ENCODE data around the gene DARS1.

The DARS1 gene

DNA sequence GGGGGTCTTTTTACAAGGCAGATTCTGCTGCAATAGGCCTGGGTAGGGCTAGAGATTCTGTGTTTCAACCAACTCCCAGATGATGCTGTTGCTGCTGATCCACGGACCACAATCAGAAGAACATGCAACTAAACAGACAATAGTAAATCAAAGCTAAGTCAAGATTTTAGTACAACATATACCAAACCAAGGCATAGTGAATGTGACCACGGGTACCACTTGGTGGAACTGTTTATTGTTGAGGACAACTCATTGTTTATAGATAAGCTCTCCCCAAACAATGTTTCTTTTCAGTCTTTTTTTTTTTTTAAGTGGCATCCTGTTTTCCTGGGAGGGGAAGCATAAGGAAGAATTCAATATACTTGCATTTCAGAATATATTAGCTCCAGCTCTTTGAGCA is 36.0 kb upstream of the DARS1 start:
- Histone ChIP-seq H3K79me2 (ENCODE audit: insufficient read depth, low read length) (no peaks in the 10 kb centered on the region), H3K9ac (ENCODE audit: low read depth, low read length, poor library complexity, severe bottlenecking) (no peak overlapping the region), H3K36me3 (ENCODE audit: insufficient read depth, low read length) (no peaks in the 10 kb centered on the region), H2AFZ (ENCODE audit: low read length) (no peak overlapping the region), H3K9me3 (ENCODE audit: insufficient read depth, low read depth, low read length) (no peaks in the 10 kb centered on the region), H3K4me3 (ENCODE audit: low read length, poor library complexity, severe bottlenecking) (no peak overlapping the region), H3K4me1 (ENCODE audit: insufficient read depth, low read length, poor library complexity, severe bottlenecking) (peaks cover 51% of the 10 kb centered on the region), H3F3A (ENCODE audit: low read depth) (no peaks in the 10 kb centered on the region), H3K9me2 (replicated peaks; ENCODE audit: low read depth, low read length) (no peaks in the 10 kb centered on the region), H3K27me3 (ENCODE audit: insufficient read depth, low read length, poor library complexity, severe bottlenecking) (no peaks in the 10 kb centered on the region), H3K4me2 (ENCODE audit: low read depth, low read length, poor library complexity, severe bottlenecking) (no peak overlapping the region), H4K20me1 (ENCODE audit: insufficient read depth, low read length, poor library complexity, severe bottlenecking) (no peaks in the 10 kb centered on the region)
- TF ChIP-seq EZH2phosphoT487 (IDR thresholded peaks at IDR 0.05; ENCODE audit: borderline replicate concordance) = no peak
- no peak for TF ChIP-seq CTCF (conservative IDR thresholded peaks at IDR 0.05; ENCODE audit: low read length)

GRCh38 chr2:136020831-136021230 is 35.4 kb upstream of the DARS1 start:
- TF ChIP-seq CTCF (conservative IDR thresholded peaks at IDR 0.05; ENCODE audit: low read length) (no peak), EZH2phosphoT487 (IDR thresholded peaks at IDR 0.05; ENCODE audit: borderline replicate concordance) (no peak)
- no peaks in the 10 kb centered on the region for H3K9me2 ChIP-seq (replicated peaks; ENCODE audit: low read depth, low read length)
- H4K20me1 ChIP-seq (ENCODE audit: insufficient read depth, low read length, poor library complexity, severe bottlenecking) = no peaks in the 10 kb centered on the region
- no peak overlapping the region for H3K9ac ChIP-seq (ENCODE audit: low read depth, low read length, poor library complexity, severe bottlenecking)
- H3F3A ChIP-seq (ENCODE audit: low read depth) = no peaks in the 10 kb centered on the region
- H3K36me3 ChIP-seq (ENCODE audit: insufficient read depth, low read length) = no peaks in the 10 kb centered on the region
- no peak overlapping the region for H2AFZ ChIP-seq (ENCODE audit: low read length)
- no peaks in the 10 kb centered on the region for H3K27me3 ChIP-seq (ENCODE audit: insufficient read depth, low read length, poor library complexity, severe bottlenecking)
- H3K9me3 ChIP-seq (ENCODE audit: insufficient read depth, low read depth, low read length) = no peaks in the 10 kb centered on the region
- no peak overlapping the region for H3K4me3 ChIP-seq (ENCODE audit: low read length, poor library complexity, severe bottlenecking)
- H3K4me2 ChIP-seq (ENCODE audit: low read depth, low read length, poor library complexity, severe bottlenecking) = no peak overlapping the region
- H3K4me1 ChIP-seq (ENCODE audit: insufficient read depth, low read length, poor library complexity, severe bottlenecking) = peaks cover 57% of the 10 kb centered on the region
- no peaks in the 10 kb centered on the region for H3K79me2 ChIP-seq (ENCODE audit: insufficient read depth, low read length)

GRCh38 chr2:136019825-136020224 is 34.4 kb upstream of the DARS1 start:
- Histone ChIP-seq H3K36me3 (ENCODE audit: insufficient read depth, low read length) (no peaks in the 10 kb centered on the region), H4K20me1 (ENCODE audit: insufficient read depth, low read length, poor library complexity, severe bottlenecking) (no peaks in the 10 kb centered on the region), H3K9ac (ENCODE audit: low read depth, low read length, poor library complexity, severe bottlenecking) (no peak overlapping the region), H3K4me3 (ENCODE audit: low read length, poor library complexity, severe bottlenecking) (no peak overlapping the region), H3K4me2 (ENCODE audit: low read depth, low read length, poor library complexity, severe bottlenecking) (peak overlapping the region; percentile 48), H3F3A (ENCODE audit: low read depth) (no peaks in the 10 kb centered on the region), H3K27me3 (ENCODE audit: insufficient read depth, low read length, poor library complexity, severe bottlenecking) (no peaks in the 10 kb centered on the region), H2AFZ (ENCODE audit: low read length) (no peak overlapping the region), H3K9me3 (ENCODE audit: insufficient read depth, low read depth, low read length) (no peaks in the 10 kb centered on the region), H3K79me2 (ENCODE audit: insufficient read depth, low read length) (no peaks in the 10 kb centered on the region), H3K4me1 (ENCODE audit: insufficient read depth, low read length, poor library complexity, severe bottlenecking) (peaks cover 64% of the 10 kb centered on the region), H3K9me2 (replicated peaks; ENCODE audit: low read depth, low read length) (no peaks in the 10 kb centered on the region)
- TF ChIP-seq EZH2phosphoT487 (IDR thresholded peaks at IDR 0.05; ENCODE audit: borderline replicate concordance) = no peak

- H3K4me3 ChIP-seq (ENCODE audit: low read length, poor library complexity, severe bottlenecking) = no peak overlapping the region
- H3F3A ChIP-seq (ENCODE audit: low read depth) = no peaks in the 10 kb centered on the region
- H3K79me2 ChIP-seq (ENCODE audit: insufficient read depth, low read length) = no peaks in the 10 kb centered on the region
- no peaks in the 10 kb centered on the region for H3K9me2 ChIP-seq (replicated peaks; ENCODE audit: low read depth, low read length)
- no peaks in the 10 kb centered on the region for H3K36me3 ChIP-seq (ENCODE audit: insufficient read depth, low read length)
- H3K27me3 ChIP-seq (ENCODE audit: insufficient read depth, low read length, poor library complexity, severe bottlenecking) = no peaks in the 10 kb centered on the region
- no peaks in the 10 kb centered on the region for H4K20me1 ChIP-seq (ENCODE audit: insufficient read depth, low read length, poor library complexity, severe bottlenecking)
- no peak overlapping the region for H3K9ac ChIP-seq (ENCODE audit: low read depth, low read length, poor library complexity, severe bottlenecking)
- no peaks in the 10 kb centered on the region for H3K9me3 ChIP-seq (ENCODE audit: insufficient read depth, low read depth, low read length)
- peaks cover 68% of the 10 kb centered on the region for H3K4me1 ChIP-seq (ENCODE audit: insufficient read depth, low read length, poor library complexity, severe bottlenecking)
- no peak overlapping the region for H2AFZ ChIP-seq (ENCODE audit: low read length)
- peak overlapping the region; percentile 48 for H3K4me2 ChIP-seq (ENCODE audit: low read depth, low read length, poor library complexity, severe bottlenecking)
- TF ChIP-seq CTCF (conservative IDR thresholded peaks at IDR 0.05; ENCODE audit: low read length) = no peak
- no peak for TF ChIP-seq EZH2phosphoT487 (IDR thresholded peaks at IDR 0.05; ENCODE audit: borderline replicate concordance)
Measured at GRCh38 chr2:136019306-136019705, 33.9 kb upstream of the DARS1 start.
